Karpas-422 (cell line): ENCODE results near the gene SLC45A3. TPM values are rescaled to one million over a fixed set of nuclear protein-coding genes. Genes with fewer than 3 reads are reported as not detected.
A peak's percentile ranks its signal among the peaks of the same experiment; 100 is the strongest.

Experiments used
- DNase-seq: peaks from one replicate; pipeline ENCODE4 v3.0.0-alpha.2; 2015
- H2AFZ ChIP-seq: fragments of 200-600 bp; sonication (generic); 2 replicates; pipeline ENCODE4 v1.6.1; 2014; ENCODE audit warnings: antibody characterized with exemption, low read length, mixed read lengths
- H3K27ac ChIP-seq: fragments of 200-600 bp; sonication (generic); 2 replicates; pipeline ENCODE4 v1.5.1; 2014; ENCODE audit warnings: mild to moderate bottlenecking, low read length, moderate library complexity
- H3K27me3 ChIP-seq: fragments of 200-600 bp; sonication (generic); 2 replicates; pipeline ENCODE4 v1.6.1; 2014; ENCODE audit warnings: low read length, mixed read lengths
- H3K36me3 ChIP-seq: fragments of 200-600 bp; sonication (generic); 2 replicates; pipeline ENCODE4 v1.6.1; 2014; ENCODE audit warnings: low read length, mixed read lengths; ENCODE audit not compliant: insufficient read depth
- H3K4me1 ChIP-seq: fragments of 200-600 bp; sonication (generic); 2 replicates; pipeline ENCODE4 v1.6.1; 2014; ENCODE audit warnings: mild to moderate bottlenecking, low read length, mixed read lengths
- H3K4me2 ChIP-seq: fragments of 200-600 bp; sonication (generic); 2 replicates; pipeline ENCODE4 v1.6.1; 2014; ENCODE audit warnings: low read length, low read depth, mild to moderate bottlenecking; ENCODE audit not compliant: poor library complexity, severe bottlenecking
- H3K4me3 ChIP-seq: fragments of 200-600 bp; sonication (generic); 2 replicates; pipeline ENCODE4 v1.5.1; 2014; ENCODE audit warnings: mild to moderate bottlenecking, antibody characterized with exemption, low read length, mixed read lengths
- H3K79me2 ChIP-seq: fragments of 200-600 bp; sonication (generic); 2 replicates; pipeline ENCODE4 v1.6.1; 2014; ENCODE audit warnings: mild to moderate bottlenecking, low read length, mixed read lengths
- H3K9ac ChIP-seq: fragments of 200-600 bp; sonication (generic); 2 replicates; pipeline ENCODE4 v1.6.0; 2014; ENCODE audit warnings: low read length
- H3K9me2 ChIP-seq: fragments of 200-600 bp; sonication (generic), shearing (Covaris generic); replicated peaks from 2 replicates; pipeline ENCODE4 v1.6.0; 2014; ENCODE audit warnings: mild to moderate bottlenecking, low read length, moderate library complexity; ENCODE audit not compliant: insufficient read depth
- H3K9me3 ChIP-seq: fragments of 300-700, 200-600 bp; sonication (generic); 2 replicates; pipeline ENCODE4 v1.6.1; 2014; ENCODE audit warnings: low read length, mixed read lengths
- H4K20me1 ChIP-seq: fragments of 200-600 bp; sonication (generic); 2 replicates; pipeline ENCODE4 v1.6.1; 2014; ENCODE audit warnings: mild to moderate bottlenecking, antibody characterized with exemption, low read length, low read depth; ENCODE audit not compliant: insufficient read depth
- total RNA-seq: library from RNA; depleted of rRNA; stranded (reverse); fragments of >200 nt; shearing (Covaris generic); gene quantifications from 2 replicates; pipeline ENCODE4 v1.2.3, GENCODE V29; 2014; ENCODE audit warnings: low replicate concordance

Gene SLC45A3
- total RNA-seq, 1 experiment from 2014 or later: not detected

DNA sequence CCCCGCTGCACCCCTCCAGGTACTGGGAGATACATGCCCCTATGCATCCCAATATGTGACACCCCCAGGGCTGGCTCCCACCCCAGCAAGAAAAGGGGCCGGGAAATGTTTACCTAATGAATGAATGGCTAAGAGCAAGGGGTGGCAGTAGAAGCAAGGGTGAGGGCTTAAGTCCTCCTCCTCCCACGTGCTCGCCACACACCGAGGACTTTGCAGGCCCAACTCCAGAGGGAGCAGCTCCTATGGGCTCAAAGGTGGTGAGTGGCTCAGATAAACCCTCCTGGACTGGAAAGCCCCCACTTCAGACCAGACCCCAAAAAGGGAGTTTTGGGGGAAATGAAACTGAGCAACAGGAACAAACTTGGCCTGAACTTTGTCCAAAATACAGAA, 11.4 kb downstream of the SLC45A3 start:
- Histone ChIP-seq H3K9me3 (no peaks in the 10 kb centered on the region), H3K4me1 (peaks cover 12% of the 10 kb centered on the region), H3K4me2 (no peak overlapping the region), H3K4me3 (no peak overlapping the region), H3K9ac (no peak overlapping the region), H4K20me1 (no peaks in the 10 kb centered on the region), H2AFZ (no peak overlapping the region), H3K79me2 (no peaks in the 10 kb centered on the region), H3K27ac (no peak overlapping the region), H3K36me3 (no peaks in the 10 kb centered on the region), H3K27me3 (no peaks in the 10 kb centered on the region), H3K9me2 (no peaks in the 10 kb centered on the region)
- DNase-seq: peak; percentile 45

DNA sequence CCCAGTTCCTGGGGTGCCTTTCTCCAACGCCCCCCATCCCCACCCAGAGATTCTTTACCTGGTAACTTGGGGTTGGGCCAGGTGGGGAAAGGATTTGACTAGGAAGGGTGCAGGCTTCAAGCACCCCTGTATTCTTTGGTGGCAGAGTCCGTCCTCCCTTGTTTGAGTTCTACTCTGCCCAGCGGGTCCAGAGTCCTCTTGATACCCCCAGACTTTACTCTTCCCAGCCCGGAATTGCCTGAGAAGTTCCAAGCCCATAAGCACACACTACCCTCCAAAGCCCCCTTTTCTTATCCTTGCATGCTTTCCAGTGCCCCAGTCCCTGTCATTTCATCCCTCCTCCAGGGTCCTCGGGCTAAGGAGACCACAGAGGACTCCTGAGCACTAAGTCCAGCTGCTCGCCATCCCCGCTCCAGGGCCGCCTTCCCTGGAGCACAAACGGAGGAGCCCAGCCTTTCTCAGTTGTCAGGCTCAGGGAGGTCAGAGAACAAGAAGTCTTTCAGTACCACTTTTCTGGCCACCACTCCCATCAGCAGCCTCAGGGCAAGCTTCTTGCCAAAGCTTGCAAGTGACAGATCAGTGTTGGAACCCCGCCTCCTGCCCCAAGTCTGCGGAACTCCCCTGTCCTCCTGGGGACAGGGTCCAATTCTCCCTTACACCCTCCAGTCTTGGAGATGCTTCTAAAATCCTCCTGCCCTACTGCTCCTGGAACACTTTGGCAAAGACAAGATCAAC, 12.2 kb downstream of the SLC45A3 start:
- Histone ChIP-seq H3K27me3 (no peaks in the 10 kb centered on the region), H3K9ac (no peak overlapping the region), H3K36me3 (no peaks in the 10 kb centered on the region), H3K4me1 (peaks cover 12% of the 10 kb centered on the region), H3K9me3 (no peaks in the 10 kb centered on the region), H3K4me3 (no peak overlapping the region), H3K27ac (no peak overlapping the region), H4K20me1 (no peaks in the 10 kb centered on the region), H2AFZ (no peak overlapping the region), H3K9me2 (no peaks in the 10 kb centered on the region), H3K79me2 (no peaks in the 10 kb centered on the region), H3K4me2 (no peak overlapping the region)
- no peak for DNase-seq

DNA sequence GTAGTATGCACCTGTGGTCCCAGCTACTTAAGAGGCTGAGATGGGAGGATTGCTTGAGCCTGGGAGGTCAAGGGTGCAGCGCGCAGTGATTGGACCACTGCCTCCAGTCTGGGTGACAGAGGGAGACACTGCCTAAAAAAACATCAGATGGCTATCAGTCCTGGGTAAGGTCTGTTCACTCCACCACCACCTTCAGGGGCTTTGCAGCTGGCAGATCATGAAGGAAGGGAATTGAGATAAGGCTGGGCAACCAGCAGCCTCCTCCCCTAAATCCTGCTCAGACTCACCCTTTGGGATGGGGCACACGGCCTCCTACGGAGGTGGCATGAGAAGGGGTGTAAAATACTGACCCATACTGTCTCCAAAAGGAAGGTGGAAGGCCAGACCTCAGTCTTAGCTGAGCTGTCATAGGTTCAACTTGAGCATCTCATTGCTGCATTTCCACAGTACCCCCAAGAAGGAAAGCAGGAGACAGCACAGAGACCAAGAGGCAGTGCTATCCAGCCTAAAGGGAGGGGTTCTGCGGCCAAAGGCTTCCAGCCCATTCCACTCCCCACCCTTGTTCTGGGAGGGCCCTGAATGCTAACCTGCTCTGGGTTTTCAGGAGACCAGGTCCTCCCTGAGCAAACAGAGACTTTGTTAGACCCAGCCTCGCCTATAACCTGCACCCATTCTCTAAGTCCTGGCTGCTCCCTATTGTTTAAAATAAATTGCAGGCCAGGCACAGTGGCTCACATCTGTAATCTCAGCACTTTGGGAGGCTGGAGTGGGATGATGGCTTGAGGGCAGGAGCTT, 13.7 kb downstream of the SLC45A3 start:
- H3K9me2 ChIP-seq: no peaks in the 10 kb centered on the region
- H3K4me2 ChIP-seq: no peak overlapping the region
- no peaks in the 10 kb centered on the region for H3K79me2 ChIP-seq
- H3K9ac ChIP-seq: no peak overlapping the region
- no peaks in the 10 kb centered on the region for H4K20me1 ChIP-seq
- H3K4me1 ChIP-seq: peaks cover 12% of the 10 kb centered on the region
- H3K27ac ChIP-seq: no peak overlapping the region
- no peak for DNase-seq
- H3K36me3 ChIP-seq: no peaks in the 10 kb centered on the region
- no peak overlapping the region for H3K4me3 ChIP-seq
- no peaks in the 10 kb centered on the region for H3K27me3 ChIP-seq
- H2AFZ ChIP-seq: no peak overlapping the region
- H3K9me3 ChIP-seq: no peaks in the 10 kb centered on the region

DNA sequence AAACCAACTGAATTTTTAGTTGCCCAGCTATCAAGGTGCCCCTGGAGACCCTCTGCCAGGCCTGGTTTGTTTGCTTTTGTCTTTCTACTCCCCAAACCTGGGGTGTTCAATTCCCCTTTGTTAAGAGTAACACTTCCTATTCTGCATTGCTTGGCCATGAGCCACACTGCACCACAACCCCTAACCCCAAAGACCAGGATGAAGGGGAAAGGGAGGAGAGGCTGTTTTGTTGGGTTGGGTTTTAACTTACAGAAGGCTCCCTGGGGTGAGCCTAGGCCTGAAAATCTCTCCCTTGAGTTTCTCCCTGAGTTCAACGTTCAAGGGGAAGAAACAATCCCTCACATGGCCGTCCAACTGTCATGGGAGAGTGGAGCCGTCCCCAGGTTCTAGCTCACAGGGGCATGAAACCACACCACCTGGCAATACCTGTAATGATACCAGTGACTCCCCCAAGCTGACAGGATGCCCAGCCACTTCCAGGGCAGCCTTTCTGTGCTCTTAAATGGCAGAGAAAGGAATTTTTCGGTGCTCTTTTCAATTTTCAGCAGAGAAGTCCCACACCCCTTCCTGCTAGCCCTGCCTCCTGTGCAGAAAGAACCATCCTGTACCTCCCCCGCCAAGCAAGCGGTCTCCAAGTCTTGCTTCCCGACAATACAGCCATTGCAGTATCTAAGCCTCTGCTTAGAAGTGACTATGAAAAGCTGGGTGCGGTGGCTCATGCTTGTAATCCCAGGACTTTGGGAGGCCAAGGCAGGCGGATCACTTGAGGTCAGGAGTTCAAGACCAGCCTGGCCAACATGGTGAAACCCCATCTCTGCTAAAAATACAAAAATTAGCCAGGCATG, 14.9 kb downstream of the SLC45A3 start:
- Histone ChIP-seq H3K9me3 (no peaks in the 10 kb centered on the region), H3K9me2 (no peaks in the 10 kb centered on the region), H3K9ac (no peak overlapping the region), H3K4me2 (no peak overlapping the region), H3K36me3 (no peaks in the 10 kb centered on the region), H3K79me2 (no peaks in the 10 kb centered on the region), H3K4me1 (peaks cover 12% of the 10 kb centered on the region), H3K27ac (no peak overlapping the region), H4K20me1 (no peaks in the 10 kb centered on the region), H3K27me3 (no peaks in the 10 kb centered on the region), H2AFZ (no peak overlapping the region), H3K4me3 (no peak overlapping the region)
- DNase-seq: no peak

DNA sequence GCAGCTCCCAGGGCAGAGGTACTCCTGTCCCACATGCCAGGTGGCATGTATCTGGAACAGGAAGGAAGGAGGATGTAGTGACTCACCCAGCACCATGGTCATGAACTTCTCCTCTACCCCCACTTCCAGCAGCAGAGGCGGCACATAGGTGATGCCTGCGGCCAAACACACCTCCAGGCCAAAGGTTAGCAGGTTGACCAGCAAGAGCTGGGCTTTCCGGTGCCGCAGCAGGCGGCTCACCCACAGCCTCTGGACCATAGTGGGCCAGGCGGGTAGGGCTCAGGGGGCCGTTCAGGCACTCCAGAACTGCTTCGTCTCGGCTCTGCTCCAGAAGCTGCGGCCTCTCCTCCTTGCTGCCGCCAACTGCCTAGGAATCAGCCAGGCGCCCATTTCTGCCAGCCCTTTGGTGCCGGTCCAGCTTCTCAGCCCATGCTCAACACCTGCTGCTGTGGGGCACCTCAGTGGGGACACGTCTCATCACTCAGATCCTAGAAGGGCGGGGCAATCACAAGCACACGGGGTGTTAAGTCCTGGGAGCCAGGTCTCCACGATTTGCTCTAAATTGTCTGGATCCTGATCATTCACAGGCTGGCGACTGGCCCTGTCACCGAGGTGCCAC, 15.8 kb downstream of the SLC45A3 start:
- Histone ChIP-seq H3K36me3 (no peaks in the 10 kb centered on the region), H3K4me1 (peaks cover 7% of the 10 kb centered on the region), H3K9me3 (no peaks in the 10 kb centered on the region), H4K20me1 (no peaks in the 10 kb centered on the region), H3K9ac (no peak overlapping the region), H3K4me3 (no peak overlapping the region), H3K4me2 (no peak overlapping the region), H2AFZ (no peak overlapping the region), H3K27me3 (no peaks in the 10 kb centered on the region), H3K79me2 (no peaks in the 10 kb centered on the region), H3K27ac (no peak overlapping the region), H3K9me2 (no peaks in the 10 kb centered on the region)
- no peak for DNase-seq

DNA sequence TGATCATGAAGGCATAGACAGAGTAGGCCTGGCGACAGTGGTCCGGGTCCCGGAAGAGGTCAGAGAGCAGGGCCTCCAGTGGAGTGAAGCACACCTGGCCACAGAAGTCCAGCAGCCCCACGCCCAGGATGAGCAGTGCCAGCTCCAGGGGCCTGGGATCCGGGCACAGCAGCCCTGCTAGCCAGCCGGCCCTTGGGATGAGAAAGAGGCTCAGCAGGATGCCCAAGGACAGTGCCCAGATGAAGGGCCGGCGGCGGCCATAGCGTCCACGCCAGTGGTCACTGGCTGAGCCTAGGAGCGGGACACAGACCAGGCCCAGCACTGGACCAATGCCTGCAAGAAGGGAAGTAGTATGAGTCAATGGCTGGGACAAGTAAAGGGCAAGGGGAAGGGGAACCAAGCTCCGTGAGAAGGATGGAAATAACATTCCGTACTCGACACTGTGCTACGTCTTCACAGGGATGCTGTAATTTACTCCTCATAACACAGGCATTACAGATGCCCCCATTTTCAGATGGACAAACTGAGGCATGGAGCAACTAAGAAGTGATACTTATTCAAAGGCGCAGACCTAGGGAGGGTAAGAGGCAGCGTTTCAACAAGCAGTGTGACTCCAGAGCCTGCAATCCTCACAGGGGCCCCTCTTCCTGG, 16.9 kb downstream of the SLC45A3 start:
- Histone ChIP-seq H3K27me3 (no peaks in the 10 kb centered on the region), H3K27ac (no peak overlapping the region), H3K9ac (no peak overlapping the region), H3K4me1 (no peaks in the 10 kb centered on the region), H3K4me3 (no peak overlapping the region), H3K79me2 (no peaks in the 10 kb centered on the region), H3K4me2 (no peak overlapping the region), H3K9me2 (no peaks in the 10 kb centered on the region), H3K36me3 (no peaks in the 10 kb centered on the region), H2AFZ (no peak overlapping the region), H3K9me3 (no peaks in the 10 kb centered on the region), H4K20me1 (no peaks in the 10 kb centered on the region)
- no peak for DNase-seq

DNA sequence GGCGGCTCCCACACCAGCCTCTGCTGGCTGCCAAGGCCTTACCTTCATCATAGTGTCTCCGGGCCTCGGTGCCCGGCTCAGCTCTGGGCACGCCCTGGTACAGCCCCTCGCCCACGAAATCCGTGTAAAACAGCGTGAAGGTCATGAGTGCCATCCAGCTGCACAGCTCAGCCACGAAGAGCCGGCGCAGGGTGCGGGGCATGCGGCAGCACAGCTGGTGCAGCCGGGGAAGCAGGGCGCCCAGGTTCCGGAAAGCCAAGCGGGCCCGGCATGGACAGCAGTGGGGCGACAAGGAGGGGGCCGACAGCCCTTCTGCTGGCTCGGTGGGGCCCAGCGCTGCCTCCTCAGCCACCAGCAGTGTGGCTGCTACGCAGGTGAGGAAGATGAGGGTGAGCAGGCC, 17.5 kb downstream of the SLC45A3 start:
- Histone ChIP-seq H3K27ac (no peak overlapping the region), H3K36me3 (no peaks in the 10 kb centered on the region), H4K20me1 (no peaks in the 10 kb centered on the region), H3K9me3 (no peaks in the 10 kb centered on the region), H3K9ac (no peak overlapping the region), H3K79me2 (no peaks in the 10 kb centered on the region), H2AFZ (no peak overlapping the region), H3K4me3 (no peak overlapping the region), H3K9me2 (no peaks in the 10 kb centered on the region), H3K4me2 (no peak overlapping the region), H3K27me3 (no peaks in the 10 kb centered on the region), H3K4me1 (no peaks in the 10 kb centered on the region)
- no peak for DNase-seq
